Measurements from ENCODE around the gene DPH6. TPM values are rescaled to one million over a fixed set of nuclear protein-coding genes. Genes with fewer than 3 reads are reported as not detected.

DPH6 gene
- total RNA-seq, 2 experiments from 2014 or later: 10.5 to 10.8 TPM

DNA sequence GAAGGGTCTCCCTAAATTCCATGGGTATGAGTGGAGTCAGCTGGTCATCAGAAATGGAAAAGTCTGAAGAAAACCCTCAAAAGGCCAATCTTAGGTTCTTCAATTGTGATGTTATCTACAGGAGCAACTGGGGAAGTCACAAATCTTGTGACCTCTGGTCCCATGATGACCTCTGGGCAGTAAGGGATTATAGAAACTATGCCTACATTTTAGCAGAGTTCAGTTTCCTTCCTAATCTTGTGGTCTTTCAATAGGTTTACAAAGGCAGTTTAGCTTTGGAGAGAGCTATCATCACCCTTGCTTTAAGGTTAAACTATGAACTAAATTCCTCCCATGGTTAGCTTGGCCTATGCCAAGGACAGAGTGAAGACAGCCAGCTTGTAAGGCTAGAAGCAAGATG is 225.1 kb downstream of the DPH6 start:
- Mint-ChIP-seq H3K27me3 (peaks cover 2% of the 10 kb centered on the region), H3K4me3 (no peak overlapping the region), H3K36me3 (ENCODE audit: low read depth) (no peaks in the 10 kb centered on the region), H3K9me3 (no peaks in the 10 kb centered on the region), H3K4me1 (no peaks in the 10 kb centered on the region), H3K27ac (no peak overlapping the region)
- ChIA-PET CTCF (no interaction called here), POLR2A (no interaction called here)
- no peak for DNase-seq

All from activated CD4-positive, alpha-beta memory T cell treated with anti-CD3 and anti-CD28 coated beads, Interleukin-2, amount 10 ng/mL, durations not matched to agents 7 days and 5 days (primary cell).